ENCODE data around the gene RPS6KA3.

The RPS6KA3 gene

DNA sequence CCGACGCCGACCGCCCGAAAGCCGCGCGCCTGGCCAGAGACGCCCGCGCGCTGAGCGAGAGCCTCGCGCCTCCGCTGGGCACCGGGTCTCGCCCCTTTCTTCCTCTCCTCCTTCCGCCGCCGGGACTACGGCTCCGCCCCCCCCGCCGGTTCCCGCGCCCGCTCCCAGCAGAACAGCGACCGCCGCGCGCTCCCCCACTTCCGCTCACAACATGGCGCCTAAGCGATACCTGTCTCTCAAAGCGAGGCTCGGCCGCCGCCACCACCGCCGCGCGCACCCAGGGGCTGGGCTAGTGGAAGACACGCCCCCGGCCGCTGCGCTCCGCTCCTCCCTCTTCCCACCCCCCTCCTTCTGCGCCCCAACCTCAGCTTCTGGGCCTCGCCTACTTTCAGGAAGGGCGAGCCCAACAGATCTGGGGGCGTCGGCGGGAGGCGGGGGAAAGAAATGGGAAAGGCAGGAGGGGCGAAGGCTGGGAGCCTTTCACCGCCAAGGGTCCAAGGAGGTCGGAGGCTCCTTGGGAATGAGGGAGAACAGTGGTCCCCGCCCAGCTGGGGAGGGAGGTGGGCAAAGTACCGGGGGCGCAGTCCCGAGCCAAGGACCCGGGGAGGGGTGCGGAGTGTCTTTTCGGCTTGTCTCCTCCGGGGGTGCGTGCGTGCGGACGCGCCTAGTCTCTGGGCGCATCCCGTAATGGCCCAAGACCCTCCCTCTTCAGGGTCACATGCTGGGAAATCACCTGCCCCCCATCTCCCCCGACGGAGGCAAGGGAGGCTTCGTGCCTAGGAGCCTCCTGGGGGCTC, at the start of gene RPS6KA3:
Gene RPS6KA3 (minus strand): TSS at position 100 of the 797 bp plus-strand sequence. CDS start 277 bp downstream, outside the sequence.
- DNase-seq: peak; percentile 38

DNA sequence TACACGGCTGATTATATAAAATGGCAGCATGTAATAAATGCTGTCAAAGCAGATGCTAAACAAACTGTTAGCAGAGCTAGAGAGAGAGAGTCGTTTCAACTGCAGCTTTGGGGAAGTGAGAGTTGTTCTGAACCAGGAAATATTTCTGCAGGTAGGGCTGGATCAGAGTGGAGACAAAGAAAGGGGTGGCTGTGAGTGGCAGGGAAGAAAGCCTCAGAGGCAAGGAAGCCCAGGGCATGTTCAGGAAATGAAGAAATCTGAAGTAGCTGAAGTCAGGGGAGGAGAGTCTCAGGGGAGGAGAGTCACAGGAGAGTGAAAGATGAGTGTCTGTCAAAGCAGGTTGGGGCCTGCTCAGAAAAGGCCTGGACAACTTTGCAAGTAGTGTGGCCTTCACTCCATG, 48.4 kb upstream of the RPS6KA3 start:
- no peak for DNase-seq

DNA sequence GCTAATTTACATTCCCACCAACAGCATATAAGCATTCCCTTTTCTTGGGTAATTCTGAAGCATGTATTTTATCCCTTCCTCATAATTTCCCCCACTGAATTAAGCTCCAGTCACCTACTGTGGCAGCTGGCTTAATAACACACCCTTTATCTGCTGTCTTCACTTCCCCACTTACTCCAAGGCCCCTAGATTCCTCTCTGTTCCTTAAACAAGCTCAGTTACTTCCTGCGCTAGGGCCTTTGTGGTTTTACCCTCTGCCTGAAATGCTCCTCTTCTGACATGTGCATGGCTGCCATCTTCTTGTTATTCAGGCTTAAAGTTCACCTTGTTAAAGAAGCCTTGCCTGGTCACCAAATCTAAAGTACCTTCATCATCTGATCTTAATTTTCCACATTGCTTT, 47.2 kb upstream of the RPS6KA3 start:
- no peak for DNase-seq

DNA sequence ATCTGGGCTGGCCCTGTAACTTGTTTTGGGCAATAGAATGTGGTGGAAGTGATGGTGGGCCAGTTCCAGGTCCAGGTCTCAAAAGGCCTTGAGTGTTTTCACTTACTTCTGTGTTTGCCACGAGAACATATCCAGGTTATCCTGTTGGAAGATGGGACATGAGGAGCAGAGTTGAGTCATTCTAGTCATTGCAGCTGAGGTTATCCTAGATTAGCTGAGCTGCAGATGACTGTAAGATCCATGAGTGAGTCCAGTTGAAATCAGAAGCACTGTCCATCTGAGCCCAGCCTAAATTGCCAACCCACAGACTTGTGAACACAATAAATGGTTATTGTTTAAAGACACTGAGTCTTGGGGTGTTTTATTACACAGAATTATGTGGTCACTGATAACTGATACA, 45.3 kb upstream of the RPS6KA3 start:
- no peak for DNase-seq

DNA sequence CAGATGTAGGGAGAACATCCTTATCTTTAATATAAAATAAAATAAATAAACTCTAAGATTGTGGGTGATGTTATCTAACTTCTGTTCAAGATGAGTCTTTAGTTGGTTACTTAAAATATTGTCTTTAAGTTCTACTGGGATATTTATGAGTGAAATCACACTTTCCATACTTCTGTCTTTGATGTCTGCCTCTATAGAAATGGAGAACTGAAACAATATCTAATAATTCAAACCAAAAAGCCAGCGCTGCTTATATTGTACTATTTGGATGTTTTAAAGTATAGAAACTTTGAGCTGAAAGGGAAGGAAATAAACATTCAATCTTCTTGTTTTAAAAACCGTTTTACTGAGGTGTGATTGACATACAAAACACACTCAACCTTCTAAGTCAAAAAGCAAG, 44.8 kb upstream of the RPS6KA3 start:
- no peak for DNase-seq

DNA sequence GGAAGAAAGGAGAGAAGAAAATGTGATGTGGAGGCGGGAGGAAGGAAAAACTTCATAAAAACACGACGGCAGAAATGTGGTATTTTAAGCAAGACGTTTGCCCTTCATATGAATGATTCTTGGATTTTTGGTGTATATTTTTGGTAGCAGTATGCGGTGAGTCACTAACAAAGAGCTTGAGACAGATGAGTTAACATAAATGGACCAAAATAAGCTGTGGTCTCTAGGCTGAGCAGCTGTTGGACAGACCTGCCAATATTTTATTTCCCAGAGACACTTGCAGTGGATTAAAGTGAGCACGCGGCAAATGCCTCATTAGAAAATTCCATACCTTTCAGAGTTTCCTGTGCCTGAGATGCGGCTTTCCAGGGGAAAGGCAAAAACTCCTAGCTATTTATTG, 43.1 kb upstream of the RPS6KA3 start:
- DNase-seq: no peak

DNA sequence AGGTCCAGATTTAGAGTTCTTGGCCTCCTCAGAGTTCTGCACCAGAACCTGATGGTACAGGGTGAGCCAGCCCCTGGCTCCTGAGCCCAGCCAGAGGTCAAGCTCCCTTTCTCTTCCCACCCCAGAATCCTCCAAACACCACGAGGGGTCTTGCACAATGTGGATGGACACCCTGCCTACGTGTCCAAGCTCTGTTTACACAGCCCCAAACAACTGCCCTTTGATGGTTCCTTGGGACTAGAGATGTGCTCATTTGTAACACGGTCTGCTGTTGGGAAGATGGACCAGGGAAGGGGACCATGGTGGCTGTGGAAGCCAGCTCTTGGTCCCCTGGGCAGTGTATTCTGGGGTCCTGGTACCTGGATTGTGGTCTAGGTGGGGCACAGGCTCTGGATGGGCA, 40.0 kb upstream of the RPS6KA3 start:
- no peak for DNase-seq

DNA sequence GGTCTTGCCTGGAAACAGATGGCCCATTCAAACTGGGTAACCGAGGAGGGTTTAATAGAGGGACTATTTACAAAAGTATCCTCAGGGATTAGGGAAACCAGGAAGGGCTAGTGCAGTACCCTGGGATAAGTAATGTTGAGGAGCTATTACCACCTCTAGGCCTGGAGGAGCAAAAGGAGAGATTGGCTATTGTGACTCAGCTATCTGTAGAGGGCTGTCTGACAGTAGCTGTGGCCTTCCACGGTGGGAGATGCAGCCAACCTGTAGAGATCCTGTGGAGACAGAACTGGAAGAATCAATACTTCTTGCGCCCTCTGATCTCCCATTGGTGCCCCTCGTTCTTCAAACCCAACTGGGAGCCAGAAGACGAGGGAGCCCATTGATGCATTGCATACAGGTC, 34.1 kb upstream of the RPS6KA3 start:
- DNase-seq: no peak

DNA sequence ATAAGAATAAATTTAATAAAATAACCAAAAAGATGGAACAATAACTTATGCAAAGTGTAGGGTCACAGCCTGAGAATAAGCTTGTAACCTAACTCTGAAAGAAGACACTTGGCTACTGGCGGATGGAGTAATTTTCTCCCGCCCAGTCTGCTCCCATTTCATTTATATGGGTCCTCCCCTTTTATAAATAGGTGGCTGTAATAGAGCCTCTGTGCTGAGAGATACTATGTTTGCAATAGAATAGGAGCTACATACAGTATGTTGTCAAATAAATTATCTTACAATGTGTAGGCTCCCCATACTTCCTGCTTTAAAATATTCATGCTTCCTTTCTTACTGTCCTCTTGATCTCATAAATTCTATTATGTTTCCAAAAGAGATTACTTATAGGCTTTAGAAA, 28.2 kb upstream of the RPS6KA3 start:
- DNase-seq: no peak

DNA sequence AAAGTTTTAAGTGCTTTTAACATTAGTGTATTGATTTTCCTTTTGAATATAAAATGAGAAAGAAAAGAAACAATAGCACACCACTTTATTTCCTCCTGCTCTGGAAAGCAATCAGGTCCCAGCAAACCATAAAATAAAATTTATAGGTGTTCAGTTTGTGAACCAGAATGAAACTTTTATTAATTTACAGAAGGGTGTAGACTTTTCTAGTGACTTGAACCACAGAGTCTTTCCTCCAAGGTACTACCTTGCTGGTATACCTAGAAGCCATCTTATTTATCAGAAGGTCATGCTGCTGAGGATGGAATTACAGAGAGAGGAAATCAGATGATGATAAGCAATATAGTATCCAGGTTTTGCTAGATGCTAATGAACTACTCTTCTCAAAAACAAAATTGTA, 27.6 kb upstream of the RPS6KA3 start:
- DNase-seq: no peak

DNA sequence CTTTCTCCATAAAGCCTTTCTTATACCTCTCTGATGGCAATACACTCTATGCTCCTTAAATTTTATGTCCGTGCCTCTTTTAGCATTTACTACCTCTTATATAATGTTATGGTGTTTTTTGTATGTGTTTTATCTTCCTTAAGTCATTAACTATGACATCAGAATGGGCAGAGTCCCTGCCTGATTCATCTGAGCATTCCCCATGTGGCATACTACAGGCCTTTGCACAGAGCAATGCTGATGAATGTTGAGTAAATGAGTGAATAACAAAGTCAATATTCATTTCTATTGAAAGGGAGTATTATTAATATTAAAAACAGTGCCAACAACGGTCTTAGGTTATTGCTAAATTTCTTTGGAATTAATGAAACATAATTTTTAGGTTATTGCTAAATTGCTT, 18.8 kb upstream of the RPS6KA3 start:
- DNase-seq: no peak

DNA sequence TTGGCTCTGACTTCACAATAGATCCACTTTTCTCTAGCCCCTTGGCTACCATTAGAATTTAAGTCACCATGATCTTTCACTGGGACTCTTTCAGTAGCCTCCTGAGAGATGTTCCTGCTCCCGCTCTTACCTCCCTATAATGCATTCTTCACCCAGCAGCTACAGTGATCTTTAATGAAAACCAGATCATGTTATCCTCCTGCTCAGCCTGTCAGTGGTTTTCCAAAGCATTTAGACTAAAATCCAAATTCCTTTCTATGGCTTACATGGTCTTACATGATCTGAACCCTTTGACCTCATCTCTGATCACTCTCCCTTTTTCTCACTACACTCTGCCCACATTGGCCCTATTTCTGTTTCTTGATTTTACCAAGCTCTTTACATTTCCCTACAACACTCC, 18.3 kb upstream of the RPS6KA3 start:
- no peak for DNase-seq

DNA sequence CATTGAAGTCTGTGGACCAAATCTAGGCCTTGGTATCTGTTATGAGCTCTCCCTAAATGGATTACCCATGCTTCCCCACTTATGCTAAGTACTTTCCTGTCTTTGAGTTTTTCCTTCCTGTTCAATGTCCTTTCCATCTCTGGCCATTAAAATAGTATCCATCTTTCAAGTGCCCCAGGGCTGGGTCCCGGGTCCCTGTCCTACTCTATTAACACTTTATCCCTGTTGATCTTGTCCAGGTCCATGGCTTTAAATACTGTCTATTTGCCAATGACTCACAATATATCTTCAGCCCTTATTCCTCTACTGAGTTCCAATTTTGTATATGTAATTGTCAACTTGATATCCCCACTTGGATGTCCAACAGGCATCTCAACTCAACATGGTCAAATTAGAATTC, 17.7 kb upstream of the RPS6KA3 start:
- no peak for DNase-seq

DNA sequence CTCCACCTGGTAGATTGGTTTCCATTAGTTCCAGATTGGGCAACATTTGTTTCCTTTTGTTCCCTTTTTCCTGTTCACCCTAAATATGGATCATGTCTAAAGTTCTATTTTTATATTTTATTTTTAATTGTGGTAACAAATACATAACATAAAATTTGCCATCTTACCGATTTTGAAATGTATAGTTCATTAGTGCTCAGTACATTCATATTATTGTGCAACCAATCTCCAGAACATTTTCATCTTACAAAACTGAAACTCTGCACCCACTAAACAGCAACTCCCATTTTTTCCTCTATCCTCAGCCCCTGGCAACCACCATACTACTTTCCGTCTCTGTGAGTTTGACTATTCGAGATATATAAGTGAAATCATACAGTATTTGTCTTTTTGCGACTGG, 14.2 kb upstream of the RPS6KA3 start:
- DNase-seq: no peak

DNA sequence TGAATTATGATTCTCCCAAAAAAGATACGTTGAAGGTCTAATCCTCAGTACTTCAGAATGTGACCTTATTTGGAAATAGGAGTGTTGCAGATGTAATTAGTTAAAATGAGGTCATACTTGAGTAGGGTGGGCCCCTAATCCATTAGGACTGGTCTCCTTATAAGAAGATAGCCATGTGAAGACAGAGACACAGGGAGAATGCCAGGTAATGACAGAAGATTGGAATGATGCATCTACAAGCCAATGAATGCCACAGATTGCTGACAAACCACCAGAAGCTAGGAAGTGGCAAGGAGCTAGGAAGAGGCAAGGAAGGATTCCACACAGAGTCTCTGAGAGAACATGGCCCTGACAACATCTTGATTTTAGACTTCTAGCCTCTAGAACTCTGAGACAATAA, 7.4 kb upstream of the RPS6KA3 start:
- no peak for DNase-seq

DNA sequence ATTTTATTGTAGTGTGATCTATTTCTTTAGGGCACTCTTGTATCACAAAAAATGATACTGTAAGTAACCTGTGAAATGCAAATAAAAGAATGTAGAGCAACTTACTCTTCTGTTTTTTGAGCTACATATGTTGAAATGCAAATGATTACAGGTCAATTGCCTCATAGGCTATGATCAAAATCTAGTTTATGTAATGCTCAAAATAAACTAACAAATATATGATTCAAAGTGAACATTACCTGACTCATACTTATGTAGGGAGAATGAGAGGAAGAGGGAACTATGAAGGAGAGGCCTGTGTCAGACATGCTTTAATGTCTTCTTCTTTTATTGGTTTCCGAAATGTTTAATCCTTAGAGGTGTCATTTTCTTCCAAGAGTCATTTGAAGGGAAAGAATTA, 5.0 kb upstream of the RPS6KA3 start:
- DNase-seq: no peak

DNA sequence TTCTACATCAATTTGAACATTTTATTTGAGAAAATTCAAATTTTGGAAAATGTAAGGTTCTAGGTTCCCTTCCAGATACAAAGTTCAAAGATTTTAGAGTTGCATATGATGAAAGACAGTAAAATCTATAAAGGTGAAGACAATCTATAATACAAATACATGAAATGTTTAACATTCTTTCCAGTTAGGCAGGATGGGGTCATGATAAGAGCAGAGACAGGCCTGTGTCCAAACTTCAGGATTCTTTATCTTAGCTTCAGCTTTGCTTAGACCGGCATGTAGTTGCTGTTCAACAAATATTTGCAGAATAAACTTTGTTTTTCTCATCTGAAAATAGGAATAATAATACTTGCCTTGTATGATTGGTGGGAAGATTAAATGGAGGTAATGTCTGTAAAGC, 4.5 kb upstream of the RPS6KA3 start:
- no peak for DNase-seq

DNA sequence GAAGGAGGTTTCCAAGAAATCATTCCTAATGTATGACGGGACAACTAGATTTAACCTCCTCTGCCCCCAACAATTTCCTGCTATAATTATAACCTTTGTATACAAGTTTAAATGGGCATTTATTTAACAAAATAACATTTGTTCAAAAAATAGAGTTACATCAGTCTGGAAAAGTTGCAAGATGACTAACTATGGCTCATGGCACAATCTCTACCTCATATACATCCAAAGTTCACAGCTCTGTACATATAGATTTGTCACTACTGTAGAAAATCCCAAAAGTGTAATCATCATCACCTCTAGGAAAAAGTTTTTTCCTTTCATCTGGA, 3.8 kb upstream of the RPS6KA3 start:
- DNase-seq: no peak

DNA sequence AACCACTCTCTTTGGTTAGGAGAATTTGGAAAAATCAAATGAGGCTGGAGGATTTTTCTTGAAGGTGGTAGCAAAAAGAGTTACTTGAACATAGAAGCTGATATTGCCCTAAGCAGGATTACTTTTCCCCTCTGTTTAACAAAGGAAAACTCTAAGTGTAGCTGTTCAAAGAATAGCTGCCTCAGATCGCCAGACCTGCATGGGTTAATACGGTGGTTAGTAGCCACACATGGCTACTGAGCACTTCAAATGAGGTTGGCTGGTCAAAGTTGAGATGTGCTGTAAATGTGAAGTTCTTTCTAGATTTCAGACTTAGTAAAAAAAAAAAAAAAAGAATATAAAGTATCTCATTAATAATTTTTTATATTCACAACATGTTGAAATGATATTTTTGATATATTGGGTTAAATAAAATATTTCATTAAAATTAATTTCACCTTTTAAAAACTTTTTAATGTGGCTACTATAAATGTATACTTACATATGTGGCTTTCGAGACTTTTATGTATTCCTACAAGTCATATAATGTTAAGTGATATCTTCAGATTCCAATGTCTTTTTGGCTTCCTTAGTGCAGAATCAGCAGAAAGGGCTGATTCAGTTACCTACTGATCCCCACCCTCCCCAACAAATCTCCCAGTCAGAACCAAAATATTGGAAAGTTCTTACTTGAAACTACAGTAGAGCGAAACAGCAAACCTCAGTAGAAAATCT, 3.3 kb upstream of the RPS6KA3 start:
- no peak for DNase-seq

DNA sequence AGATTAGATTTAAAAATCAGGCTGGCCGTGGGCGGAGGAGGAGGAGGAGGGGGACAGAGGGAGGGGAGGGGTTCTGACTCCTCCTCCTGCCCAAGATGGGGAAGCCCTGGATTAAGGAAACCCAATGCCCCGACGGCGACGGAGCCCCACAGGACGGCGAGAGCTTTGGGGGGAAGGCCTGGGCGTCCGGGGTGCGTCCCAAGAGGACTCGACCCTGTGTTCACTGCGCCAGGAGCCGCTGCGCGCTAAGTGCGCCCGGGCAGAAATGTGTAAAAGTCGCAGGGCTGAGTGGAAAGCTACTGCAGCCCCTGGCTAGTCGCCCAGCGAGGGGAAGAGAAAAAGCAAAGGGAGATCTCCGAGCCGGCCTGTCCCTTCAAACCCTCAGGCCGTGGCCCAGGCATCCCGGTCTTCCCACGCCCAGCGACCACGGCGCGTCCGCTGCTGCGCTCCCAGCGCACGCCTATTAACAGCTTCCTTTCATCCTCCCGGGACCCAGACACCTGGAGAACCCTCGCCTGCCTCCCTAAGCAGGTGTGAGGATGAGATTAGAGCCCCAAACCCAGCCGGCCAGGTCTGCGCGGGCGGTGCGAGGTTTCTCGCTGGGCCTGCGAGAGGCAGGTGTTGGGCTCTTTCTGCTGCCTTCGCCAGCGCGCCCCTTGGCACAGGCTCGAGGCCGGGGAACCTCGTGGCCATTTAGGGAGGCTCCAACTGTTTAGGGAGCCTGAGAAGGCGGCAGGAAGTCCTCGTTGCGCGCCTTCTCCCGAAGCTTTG, 1.4 kb upstream of the RPS6KA3 start:
- DNase-seq: no peak

DNA sequence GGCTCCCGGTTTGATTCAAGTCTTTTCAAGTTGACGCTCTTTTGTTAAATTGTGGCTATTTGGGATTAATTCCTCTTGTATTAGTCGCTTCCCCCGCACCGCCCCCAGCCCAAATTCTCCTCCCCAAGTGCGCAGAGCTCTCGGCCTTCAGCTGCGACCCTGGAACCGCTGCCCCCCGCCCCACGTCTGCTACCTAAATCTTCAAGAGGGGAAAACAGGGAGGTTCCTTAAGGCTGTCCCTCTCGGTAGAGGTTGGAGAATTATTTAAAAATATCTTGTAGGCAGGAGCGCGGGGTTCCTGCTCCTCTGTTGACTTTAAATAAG, 860 bp upstream of the RPS6KA3 start:
- no peak for DNase-seq

DNA sequence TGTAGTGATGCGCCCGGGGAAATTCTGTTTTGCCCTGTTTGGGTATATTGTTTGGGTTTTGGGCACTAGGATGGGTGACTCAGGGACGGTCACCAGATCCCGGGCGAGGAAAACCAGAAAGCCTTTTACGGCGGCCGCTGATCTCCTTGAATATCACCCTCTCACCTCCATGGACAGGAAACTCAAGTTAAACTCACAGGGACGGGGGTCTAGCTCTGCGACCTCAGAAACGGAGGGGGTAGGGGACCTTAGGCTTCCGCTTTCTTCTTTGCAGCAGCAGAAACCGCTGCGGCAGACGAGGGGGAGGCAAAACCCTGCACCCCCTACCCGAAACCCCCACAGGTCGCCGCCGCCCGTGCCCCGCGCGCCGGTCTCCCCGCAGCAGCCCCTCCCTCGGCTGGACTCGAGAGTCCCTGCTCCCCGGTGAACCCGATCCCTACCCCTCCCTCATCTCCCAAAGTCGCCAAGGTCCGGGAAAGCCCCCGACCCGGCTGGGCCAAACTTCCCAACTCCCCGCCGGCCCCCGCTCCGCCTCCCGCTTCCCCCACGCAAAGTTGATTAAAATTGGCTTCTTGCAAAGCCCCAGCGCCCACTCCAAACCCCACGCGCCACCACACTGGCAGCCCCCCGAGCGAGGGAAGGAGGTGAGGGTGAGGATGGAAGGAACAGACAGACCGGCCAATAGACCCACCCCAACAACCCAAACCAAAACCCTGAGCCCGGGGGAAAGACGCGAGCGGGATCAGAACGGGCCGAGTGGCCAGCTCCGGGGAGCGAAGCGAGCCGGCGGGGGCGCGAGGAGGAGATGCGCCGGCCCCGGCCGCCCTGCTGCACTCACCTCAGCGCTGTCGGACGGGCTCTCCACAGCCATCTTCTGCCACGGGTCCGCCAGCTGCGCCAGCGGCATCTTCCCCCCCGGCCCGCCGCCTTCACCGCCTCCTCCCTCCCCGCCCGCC, 705 bp downstream of the RPS6KA3 start:
- no peak for DNase-seq

DNA sequence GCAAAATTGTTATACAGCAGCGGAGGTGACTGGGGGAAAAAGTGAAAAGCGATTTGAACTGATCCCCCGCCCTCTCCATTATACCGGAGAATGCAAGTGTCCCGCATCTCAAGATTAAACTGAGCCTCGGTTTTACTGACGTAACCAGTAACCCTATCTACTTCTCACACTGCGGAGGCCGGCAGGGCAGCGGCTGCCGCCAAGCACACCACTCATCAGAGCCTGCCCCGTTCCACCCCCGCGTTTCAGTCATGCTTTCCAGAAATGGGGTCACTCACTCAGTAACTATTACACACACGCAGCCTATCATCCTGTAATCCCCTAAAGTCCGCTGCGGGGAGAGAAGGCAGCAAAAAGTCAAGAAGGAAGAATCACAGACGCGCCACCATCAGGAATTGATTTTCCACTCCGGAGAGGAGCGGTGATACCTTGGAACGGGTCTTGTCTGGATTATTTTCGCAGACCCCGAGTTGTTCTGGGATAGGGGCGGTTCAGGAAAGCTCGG, 1.4 kb downstream of the RPS6KA3 start:
- no peak for DNase-seq
